GM23248 (cell line): Measurements from ENCODE around the gene ADCY5.

Experiments
- EZH2 ChIP-seq: fragments of 200-600 bp; sonication (generic); IDR thresholded peaks from 2 replicates; pipeline ENCODE4 v1.6.1; 2018; ENCODE audit warnings: antibody characterized with exemption, mild to moderate bottlenecking; ENCODE audit not compliant: insufficient read depth, poor library complexity, severe bottlenecking
- EZH2phosphoT487 ChIP-seq: fragments of 200-600 bp; sonication (generic); IDR thresholded peaks from 2 replicates; pipeline ENCODE4 v1.6.1; 2018; ENCODE audit warnings: antibody characterized with exemption, moderate library complexity, mild to moderate bottlenecking, low read depth; ENCODE audit not compliant: insufficient read depth

DNA sequence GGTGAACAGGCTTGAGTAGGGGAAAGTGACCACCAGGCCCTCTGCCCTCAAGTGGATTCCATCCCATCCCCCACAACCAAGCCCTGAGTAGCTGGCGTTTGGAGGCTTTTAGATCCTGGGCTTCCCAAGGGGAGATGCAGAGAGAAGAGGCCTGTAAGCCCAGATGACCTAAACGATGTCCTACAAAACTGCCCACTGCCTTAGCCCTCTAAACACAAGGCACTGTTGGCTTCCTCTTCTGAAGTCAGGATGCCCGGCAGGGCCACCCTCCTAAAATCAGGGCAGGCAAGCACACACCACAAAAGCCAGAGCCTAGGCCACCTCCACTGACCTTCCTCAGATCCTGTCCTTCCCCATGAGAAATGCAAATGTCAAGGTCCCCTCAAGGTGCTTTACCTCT is 68.6 kb downstream of the ADCY5 start:
- TF ChIP-seq EZH2 (no peak), EZH2phosphoT487 (no peak)
